Uterus (tissue), 2 donors: ENCODE data around the gene SV2C.

Experiments used
- POLR2A ChIP-seq, 2 donors: fragments of 450-650 bp; IDR thresholded peaks; one replicate each; pipeline ENCODE4 v1.6.1; 2016; ENCODE audit warnings: antibody characterized with exemption in 2 of 2, mild to moderate bottlenecking in 1 of 2, moderate library complexity in 1 of 2
- TF ChIP-seq, protein P1 (sequence below), 4 experiments: fragments of 200-600 bp in 2 of 4; fragments of 450-650 bp in 2 of 4; sonication (generic) in 2 of 4; IDR thresholded peaks; one replicate each; pipeline ENCODE4 v1.5.1; 2016 to 2019; ENCODE audit warnings: antibody characterized with exemption in 4 of 4, mild to moderate bottlenecking in 2 of 4, moderate library complexity in 1 of 4

DNA sequence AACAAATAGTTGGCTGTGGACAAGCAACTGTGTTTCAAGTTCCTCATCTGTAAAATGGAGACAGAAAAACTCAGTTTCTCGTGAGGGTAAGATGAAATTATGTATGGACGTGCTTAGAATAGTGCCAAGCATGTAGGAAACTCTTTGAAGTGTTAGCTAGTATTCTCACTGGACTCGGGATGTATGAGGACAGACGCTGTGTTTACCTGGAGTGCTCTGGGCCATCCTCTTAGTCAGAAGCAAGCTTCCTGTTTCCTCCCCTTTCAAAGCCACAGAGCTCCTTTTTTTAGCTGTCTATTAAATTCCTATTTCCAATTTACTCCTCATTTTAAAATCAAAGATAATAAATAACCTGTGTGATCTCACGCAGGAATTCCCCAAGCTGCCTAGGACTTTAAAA is 296.1 kb downstream of the SV2C start:
- TF ChIP-seq, protein P1, sequence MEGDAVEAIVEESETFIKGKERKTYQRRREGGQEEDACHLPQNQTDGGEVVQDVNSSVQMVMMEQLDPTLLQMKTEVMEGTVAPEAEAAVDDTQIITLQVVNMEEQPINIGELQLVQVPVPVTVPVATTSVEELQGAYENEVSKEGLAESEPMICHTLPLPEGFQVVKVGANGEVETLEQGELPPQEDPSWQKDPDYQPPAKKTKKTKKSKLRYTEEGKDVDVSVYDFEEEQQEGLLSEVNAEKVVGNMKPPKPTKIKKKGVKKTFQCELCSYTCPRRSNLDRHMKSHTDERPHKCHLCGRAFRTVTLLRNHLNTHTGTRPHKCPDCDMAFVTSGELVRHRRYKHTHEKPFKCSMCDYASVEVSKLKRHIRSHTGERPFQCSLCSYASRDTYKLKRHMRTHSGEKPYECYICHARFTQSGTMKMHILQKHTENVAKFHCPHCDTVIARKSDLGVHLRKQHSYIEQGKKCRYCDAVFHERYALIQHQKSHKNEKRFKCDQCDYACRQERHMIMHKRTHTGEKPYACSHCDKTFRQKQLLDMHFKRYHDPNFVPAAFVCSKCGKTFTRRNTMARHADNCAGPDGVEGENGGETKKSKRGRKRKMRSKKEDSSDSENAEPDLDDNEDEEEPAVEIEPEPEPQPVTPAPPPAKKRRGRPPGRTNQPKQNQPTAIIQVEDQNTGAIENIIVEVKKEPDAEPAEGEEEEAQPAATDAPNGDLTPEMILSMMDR (IDR thresholded peaks at IDR 0.05): no peak
- no peak for TF ChIP-seq POLR2A (IDR thresholded peaks at IDR 0.05)
